Sigmoid colon (tissue), 7 donors: Measurements from ENCODE around the gene RUNDC1. TPM values are rescaled to one million over a fixed set of nuclear protein-coding genes. Genes with fewer than 3 reads are reported as not detected.

Experiments used
- DNase-seq: peaks from one replicate; pipeline ENCODE4 v3.0.0-alpha.2; 2019
- H3K27ac ChIP-seq, 4 donors: fragments of 200-600 bp; sonication (generic); one replicate each; pipeline ENCODE4 v1.5.1; 2016 to 2019; ENCODE audit warnings: mild to moderate bottlenecking in 1 of 4
- H3K27me3 ChIP-seq, 3 donors: fragments of 200-600 bp; sonication (generic); one replicate each; pipeline ENCODE4 v1.5.1; 2019; ENCODE audit warnings: mild to moderate bottlenecking in 1 of 3
- H3K36me3 ChIP-seq, 4 donors: fragments of 200-600 bp; sonication (generic); one replicate each; pipeline ENCODE4 v1.5.1; 2016 to 2019
- H3K4me1 ChIP-seq, 4 donors: fragments of 200-600 bp; sonication (generic); one replicate each; pipeline ENCODE4 v1.5.1; 2017 to 2019
- H3K4me3 ChIP-seq, 4 donors: fragments of 200-600 bp; sonication (generic); one replicate each; pipeline ENCODE4 v1.5.1; 2017 to 2019; ENCODE audit warnings: mild to moderate bottlenecking in 2 of 4, moderate library complexity in 1 of 4
- H3K9me3 ChIP-seq, 4 donors: fragments of 200-600 bp in 3 of 4; sonication (generic) in 3 of 4; one replicate each; pipeline versions ENCODE4 v1.5.1 to v1.6.1; 2013 to 2019
- EP300 ChIP-seq, 4 donors: sonication (generic); formaldehyde crosslinking; IDR thresholded peaks; one replicate each; pipeline ENCODE4 v1.6.1; 2017; ENCODE audit warnings: antibody characterized with exemption in 4 of 4
- POLR2A ChIP-seq, 2 donors: fragments of 450-650 bp; IDR thresholded peaks; one replicate each; pipeline ENCODE4 v1.6.1; 2016; ENCODE audit warnings: antibody characterized with exemption in 2 of 2, mild to moderate bottlenecking in 2 of 2, moderate library complexity in 2 of 2
- POLR2AphosphoS5 ChIP-seq, 4 donors: sonication (generic); formaldehyde crosslinking; IDR thresholded peaks; one replicate each; pipeline ENCODE4 v1.6.1; 2017; ENCODE audit warnings: antibody characterized with exemption in 4 of 4
- WGBS, 2 donors: extraction: QIAGEN DNeasy Blood & Tissue Kit; methylation state at CpG; one replicate each; pipeline ENCODE4 v1.1.7; 2013; 5-methylcytosine and 5-hydroxymethylcytosine counted together
- intact Hi-C: fragments of 100-400 bp; cut with DNase I; formaldehyde crosslinking; loops from one replicate; pipeline ENCODE4 v1.15.1; 2023
- polyA plus RNA-seq, 3 donors: library from polyadenylated mRNA; stranded (reverse); fragments of 200-250 nt; gene quantifications; one replicate each; pipeline ENCODE4 v1.2.3, GENCODE V29; 2013
- total RNA-seq, 4 donors: library from RNA; depleted of rRNA; stranded (reverse); fragments of >200 nt; gene quantifications; one replicate each; pipeline ENCODE4 v1.1.0, GENCODE V29; 2016
- TF ChIP-seq, protein P1 (sequence below), 4 experiments: fragments of 450-650 bp in 3 of 4; fragments of 200-600 bp in 1 of 4; IDR thresholded peaks; one replicate each; pipeline ENCODE4 v1.5.1; 2016 to 2019; ENCODE audit warnings: antibody characterized with exemption in 4 of 4, mild to moderate bottlenecking in 3 of 4, moderate library complexity in 2 of 4
- donor health status: healthy with polysubstance abuse.
- donor health status: Bipolar disorder and iron deficiency.
- donor health status: healthy.

Gene RUNDC1
- total and polyA plus RNA-seq, 7 donors: 8.4 to 14.7 (median 10.5) TPM

- Histone ChIP-seq H3K4me3 (peak overlapping the region; percentile 77 to 97 (median 83)), H3K27ac (peak overlapping the region; percentile 81 to 95 (median 90)), H3K4me1 (peaks cover 0 to 50% (median 38%) of the 10 kb centered on the region in 4 donors), H3K36me3 (peaks cover 0 to 23% (median 16%) of the 10 kb centered on the region in 4 donors), H3K27me3 (no peaks in the 10 kb centered on the region), H3K9me3 (no peaks in the 10 kb centered on the region)
- TF ChIP-seq EP300 (IDR thresholded peaks at IDR 0.05): peak in 1 of 4 donors; percentile 14
- TF ChIP-seq, protein P1, sequence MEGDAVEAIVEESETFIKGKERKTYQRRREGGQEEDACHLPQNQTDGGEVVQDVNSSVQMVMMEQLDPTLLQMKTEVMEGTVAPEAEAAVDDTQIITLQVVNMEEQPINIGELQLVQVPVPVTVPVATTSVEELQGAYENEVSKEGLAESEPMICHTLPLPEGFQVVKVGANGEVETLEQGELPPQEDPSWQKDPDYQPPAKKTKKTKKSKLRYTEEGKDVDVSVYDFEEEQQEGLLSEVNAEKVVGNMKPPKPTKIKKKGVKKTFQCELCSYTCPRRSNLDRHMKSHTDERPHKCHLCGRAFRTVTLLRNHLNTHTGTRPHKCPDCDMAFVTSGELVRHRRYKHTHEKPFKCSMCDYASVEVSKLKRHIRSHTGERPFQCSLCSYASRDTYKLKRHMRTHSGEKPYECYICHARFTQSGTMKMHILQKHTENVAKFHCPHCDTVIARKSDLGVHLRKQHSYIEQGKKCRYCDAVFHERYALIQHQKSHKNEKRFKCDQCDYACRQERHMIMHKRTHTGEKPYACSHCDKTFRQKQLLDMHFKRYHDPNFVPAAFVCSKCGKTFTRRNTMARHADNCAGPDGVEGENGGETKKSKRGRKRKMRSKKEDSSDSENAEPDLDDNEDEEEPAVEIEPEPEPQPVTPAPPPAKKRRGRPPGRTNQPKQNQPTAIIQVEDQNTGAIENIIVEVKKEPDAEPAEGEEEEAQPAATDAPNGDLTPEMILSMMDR (IDR thresholded peaks at IDR 0.05): no peak
- TF ChIP-seq POLR2AphosphoS5 (IDR thresholded peaks at IDR 0.05): peak; percentile 55 to 69 (median 64)
- TF ChIP-seq POLR2A (IDR thresholded peaks at IDR 0.05): no peak
- intact Hi-C loops: loop anchor here (5.0 kb wide), 2 partner anchors 191 to 296 kb away; partner anchors contain the start of gene TMEM106A
- 25 to 28% methylated on average over 38 of the region's 40 CpGs for WGBS, 2 donors
- peak; percentile 93 for DNase-seq
Observed at GRCh38 chr17:43020789-43021740, 40.7 kb downstream of the RUNDC1 start.

- WGBS, 2 donors: 0 to 1% methylated on average over 80 of the region's 80 CpGs
- Histone ChIP-seq H3K27ac (peak within 1 kb of the TSS; percentile 81 to 95 (median 90)), H3K27me3 (no peaks in the 10 kb centered on the region), H3K9me3 (no peaks in the 10 kb centered on the region), H3K36me3 (peaks cover 0 to 14% (median 10%) of the 10 kb centered on the region in 4 donors), H3K4me1 (peaks cover 0 to 50% (median 36%) of the 10 kb centered on the region in 4 donors), H3K4me3 (peak within 1 kb of the TSS; percentile 77 to 97 (median 83))
- intact Hi-C loops: loop anchor here (5.0 kb wide), 2 partner anchors 190 to 295 kb away; partner anchors contain the start of gene TMEM106A
- TF ChIP-seq, protein P1 (IDR thresholded peaks at IDR 0.05): no peak
- TF ChIP-seq POLR2A (IDR thresholded peaks at IDR 0.05): peak in 1 of 2 donors; percentile 32
- no peak for TF ChIP-seq EP300 (IDR thresholded peaks at IDR 0.05)
- TF ChIP-seq POLR2AphosphoS5 (IDR thresholded peaks at IDR 0.05): peak; percentile 83 to 87 (median 84)
- peak; percentile 91 for DNase-seq
Observed at GRCh38 chr17:43021741-43022512, 41.6 kb downstream of the RUNDC1 start, which contains the start of gene VAT1. VAT1 (minus strand) TSS chr17:43022385; CDS start chr17:43022322, 63 bp downstream.

DNA sequence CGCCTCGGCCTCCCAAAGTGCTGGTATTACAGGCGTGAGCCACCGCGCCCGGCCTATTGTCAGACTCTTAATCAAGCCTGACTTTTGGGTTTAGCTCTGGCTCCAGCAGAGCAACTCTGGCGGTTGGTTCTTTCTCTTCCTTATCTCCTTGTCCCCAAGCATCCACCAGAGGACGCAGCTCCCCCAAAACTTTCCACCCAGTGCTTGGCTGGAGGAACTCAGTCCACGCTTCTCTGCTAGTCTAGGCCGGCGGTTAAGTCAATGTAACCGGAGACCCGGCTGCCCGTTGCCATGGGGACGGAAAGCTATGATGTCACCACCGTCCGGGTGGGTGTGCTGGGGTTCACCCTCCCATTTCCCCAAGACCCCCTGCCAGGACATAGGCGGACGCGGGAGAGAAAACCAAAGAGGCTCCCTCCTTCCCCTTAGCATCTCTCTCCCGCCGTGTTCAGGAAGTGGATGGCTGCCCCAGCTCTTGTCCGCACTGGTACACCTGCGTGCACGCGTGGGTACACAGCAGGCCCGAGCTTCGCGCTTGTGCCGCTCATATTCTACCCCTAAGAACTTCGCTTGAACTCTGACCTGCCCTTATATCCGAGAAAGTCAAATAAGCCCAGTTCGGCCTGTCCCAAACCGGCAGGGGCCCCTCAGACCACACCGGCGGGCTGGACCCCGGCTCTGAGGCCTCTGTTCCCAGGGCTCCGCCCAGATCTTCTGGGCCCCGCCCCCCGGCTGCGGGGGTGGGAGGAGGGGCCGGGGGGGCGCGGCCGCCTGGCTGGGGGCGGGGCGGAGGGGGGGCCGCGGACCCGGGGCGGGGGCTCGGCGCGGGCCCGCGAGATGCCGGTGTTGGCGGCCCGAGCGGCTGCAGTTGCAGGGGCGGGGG, 44.3 kb downstream of the RUNDC1 start, which contains the start of gene RND2:
TSS of gene RND2 (plus strand) at position 825 of the 883 bp plus-strand sequence. CDS start 117 bp downstream, outside the sequence.
- intact Hi-C loops: loop anchor here (1.0 to 5.0 kb wide), 5 partner anchors 58 to 293 kb away; partner anchors contain the start of genes BRCA1 and TMEM106A
- DNase-seq: peak; percentile 97
- TF ChIP-seq POLR2AphosphoS5 (IDR thresholded peaks at IDR 0.05): peak; percentile 50 to 63 (median 60)
- TF ChIP-seq, protein P1 (IDR thresholded peaks at IDR 0.05): peak; percentile 58 to 86 (median 76)
- TF ChIP-seq POLR2A (IDR thresholded peaks at IDR 0.05): peak in 1 of 2 donors; percentile 7
- no peak for TF ChIP-seq EP300 (IDR thresholded peaks at IDR 0.05)
- Histone ChIP-seq H3K27ac (peak within 1 kb of the TSS; percentile 79 to 86 (median 81)), H3K4me3 (peak within 1 kb of the TSS; percentile 37 to 63 (median 54)), H3K9me3 (no peaks in the 10 kb centered on the region), H3K36me3 (no peaks in the 10 kb centered on the region), H3K27me3 (no peaks in the 10 kb centered on the region), H3K4me1 (peaks cover 0 to 33% (median 23%) of the 10 kb centered on the region in 4 donors)
- 1% methylated on average over 61 of the region's 61 CpGs for WGBS, 2 donors
